H1 (cell line): ENCODE data around the gene HEATR5A.

Source experiments
- ATF3 ChIP-seq: IDR thresholded peaks from 2 replicates; pipeline ENCODE4 v1.6.1; 2011; ENCODE audit warnings: low read depth, mild to moderate bottlenecking, low read length; ENCODE audit not compliant: insufficient read depth
- CEBPB ChIP-seq: IDR thresholded peaks from 2 replicates; pipeline ENCODE4 v1.6.1; 2012; ENCODE audit warnings: low read depth, low read length
- CTCF ChIP-seq, 3 experiments: IDR thresholded peaks; 1 replicate in 2 of 3; 2 replicates in 1 of 3; pipeline versions ENCODE4 v1.5.1 to v1.6.1; 2011; ENCODE audit warnings: low read length in 3 of 3, mild to moderate bottlenecking in 3 of 3, inconsistent platforms in 2 of 3, low read depth in 1 of 3, moderate library complexity in 1 of 3; ENCODE audit not compliant: insufficient read depth in 1 of 3; ENCODE audit errors: control extremely low read depth in 1 of 3
- EP300 ChIP-seq, 2 experiments: IDR thresholded peaks; 1 replicate in 1 of 2; 2 replicates in 1 of 2; pipeline ENCODE4 v1.6.1; 2011 to 2012; ENCODE audit warnings: low read depth in 2 of 2, low read length in 2 of 2, mild to moderate bottlenecking in 2 of 2, borderline replicate concordance in 1 of 2, inconsistent platforms in 1 of 2, moderate library complexity in 1 of 2
- EZH2 ChIP-seq: fragments of 200-600 bp; sonication (generic); IDR thresholded peaks from 2 replicates; pipeline ENCODE4 v1.7.1; 2012; ENCODE audit warnings: low read depth, mild to moderate bottlenecking, moderate library complexity, low read length, inconsistent platforms; ENCODE audit not compliant: severe bottlenecking
- GTF2F1 ChIP-seq: IDR thresholded peaks from 2 replicates; pipeline ENCODE4 v1.6.1; 2012; ENCODE audit warnings: low read depth, low read length, improper control_type of control experiment, borderline replicate concordance
- JUND ChIP-seq: IDR thresholded peaks from 2 replicates; pipeline ENCODE4 v1.6.1; 2011; ENCODE audit warnings: mild to moderate bottlenecking, improper control_type of control experiment, low read length
- KDM5A ChIP-seq: fragments of 200-600 bp; IDR thresholded peaks from 2 replicates; pipeline ENCODE4 v1.7.1; 2012; ENCODE audit warnings: mild to moderate bottlenecking, low read length, inconsistent platforms, mixed read lengths
- POLR2A ChIP-seq, 2 experiments: IDR thresholded peaks; 1 replicate in 1 of 2; 2 replicates in 1 of 2; pipeline ENCODE4 v1.6.1; 2011; ENCODE audit warnings: low read depth in 2 of 2, low read length in 2 of 2, mild to moderate bottlenecking in 2 of 2; ENCODE audit errors: control extremely low read depth in 1 of 2
- RFX5 ChIP-seq: IDR thresholded peaks from 2 replicates; pipeline ENCODE4 v1.6.1; 2011; ENCODE audit warnings: low read depth, low read length, improper control_type of control experiment, borderline replicate concordance
- TCF12 ChIP-seq: IDR thresholded peaks from 2 replicates; pipeline ENCODE4 v1.6.1; 2011; ENCODE audit warnings: low read depth, mild to moderate bottlenecking, low read length
- YY1 ChIP-seq: IDR thresholded peaks from 2 replicates; pipeline ENCODE4 v1.6.1; 2011; ENCODE audit warnings: low read depth, mild to moderate bottlenecking, low read length
- TF ChIP-seq, protein P1 (sequence below): fragments of 300-600 bp; sonication (generic); IDR thresholded peaks from 2 replicates; pipeline ENCODE4 v1.7.1; 2012; ENCODE audit warnings: low read length, moderate library complexity, mild to moderate bottlenecking, inconsistent platforms; ENCODE audit not compliant: insufficient replicate concordance

DNA sequence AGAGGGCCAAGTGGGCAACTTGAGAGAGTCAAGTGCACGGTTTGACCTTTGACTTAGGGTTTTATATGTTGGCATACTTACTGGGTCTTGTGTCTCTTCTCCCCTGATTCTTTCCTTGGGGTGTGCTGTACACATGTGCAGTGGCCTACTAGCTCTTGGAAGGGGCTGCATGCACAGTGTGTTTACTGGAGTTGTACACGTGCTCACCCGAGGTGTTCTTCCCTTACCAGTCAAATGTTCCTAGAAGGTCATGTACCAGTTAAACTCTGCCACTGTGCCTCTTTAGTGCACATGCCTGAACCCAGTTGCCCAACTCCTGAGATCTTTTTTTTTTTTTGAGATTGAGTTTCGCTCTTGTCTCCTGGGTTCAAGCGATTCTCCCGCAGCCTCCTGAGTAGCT lies 46.2 kb upstream of the HEATR5A start:
- TF ChIP-seq POLR2A (IDR thresholded peaks at IDR 0.05; ENCODE audit: control extremely low read depth in 1 of 2, low read depth in 2 of 2, low read length in 2 of 2) (no peak), CEBPB (no peak), JUND (no peak), EZH2 (no peak), CTCF (IDR thresholded peaks at IDR 0.05; ENCODE audit: control extremely low read depth in 1 of 3, insufficient read depth in 1 of 3, low read depth in 1 of 3, low read length in 3 of 3) (no peak), RFX5 (no peak), TCF12 (no peak), YY1 (no peak), KDM5A (no peak), GTF2F1 (no peak), ATF3 (no peak), EP300 (IDR thresholded peaks at IDR 0.05; ENCODE audit: borderline replicate concordance in 1 of 2, low read depth in 2 of 2, low read length in 2 of 2) (no peak)
- TF ChIP-seq, protein P1, sequence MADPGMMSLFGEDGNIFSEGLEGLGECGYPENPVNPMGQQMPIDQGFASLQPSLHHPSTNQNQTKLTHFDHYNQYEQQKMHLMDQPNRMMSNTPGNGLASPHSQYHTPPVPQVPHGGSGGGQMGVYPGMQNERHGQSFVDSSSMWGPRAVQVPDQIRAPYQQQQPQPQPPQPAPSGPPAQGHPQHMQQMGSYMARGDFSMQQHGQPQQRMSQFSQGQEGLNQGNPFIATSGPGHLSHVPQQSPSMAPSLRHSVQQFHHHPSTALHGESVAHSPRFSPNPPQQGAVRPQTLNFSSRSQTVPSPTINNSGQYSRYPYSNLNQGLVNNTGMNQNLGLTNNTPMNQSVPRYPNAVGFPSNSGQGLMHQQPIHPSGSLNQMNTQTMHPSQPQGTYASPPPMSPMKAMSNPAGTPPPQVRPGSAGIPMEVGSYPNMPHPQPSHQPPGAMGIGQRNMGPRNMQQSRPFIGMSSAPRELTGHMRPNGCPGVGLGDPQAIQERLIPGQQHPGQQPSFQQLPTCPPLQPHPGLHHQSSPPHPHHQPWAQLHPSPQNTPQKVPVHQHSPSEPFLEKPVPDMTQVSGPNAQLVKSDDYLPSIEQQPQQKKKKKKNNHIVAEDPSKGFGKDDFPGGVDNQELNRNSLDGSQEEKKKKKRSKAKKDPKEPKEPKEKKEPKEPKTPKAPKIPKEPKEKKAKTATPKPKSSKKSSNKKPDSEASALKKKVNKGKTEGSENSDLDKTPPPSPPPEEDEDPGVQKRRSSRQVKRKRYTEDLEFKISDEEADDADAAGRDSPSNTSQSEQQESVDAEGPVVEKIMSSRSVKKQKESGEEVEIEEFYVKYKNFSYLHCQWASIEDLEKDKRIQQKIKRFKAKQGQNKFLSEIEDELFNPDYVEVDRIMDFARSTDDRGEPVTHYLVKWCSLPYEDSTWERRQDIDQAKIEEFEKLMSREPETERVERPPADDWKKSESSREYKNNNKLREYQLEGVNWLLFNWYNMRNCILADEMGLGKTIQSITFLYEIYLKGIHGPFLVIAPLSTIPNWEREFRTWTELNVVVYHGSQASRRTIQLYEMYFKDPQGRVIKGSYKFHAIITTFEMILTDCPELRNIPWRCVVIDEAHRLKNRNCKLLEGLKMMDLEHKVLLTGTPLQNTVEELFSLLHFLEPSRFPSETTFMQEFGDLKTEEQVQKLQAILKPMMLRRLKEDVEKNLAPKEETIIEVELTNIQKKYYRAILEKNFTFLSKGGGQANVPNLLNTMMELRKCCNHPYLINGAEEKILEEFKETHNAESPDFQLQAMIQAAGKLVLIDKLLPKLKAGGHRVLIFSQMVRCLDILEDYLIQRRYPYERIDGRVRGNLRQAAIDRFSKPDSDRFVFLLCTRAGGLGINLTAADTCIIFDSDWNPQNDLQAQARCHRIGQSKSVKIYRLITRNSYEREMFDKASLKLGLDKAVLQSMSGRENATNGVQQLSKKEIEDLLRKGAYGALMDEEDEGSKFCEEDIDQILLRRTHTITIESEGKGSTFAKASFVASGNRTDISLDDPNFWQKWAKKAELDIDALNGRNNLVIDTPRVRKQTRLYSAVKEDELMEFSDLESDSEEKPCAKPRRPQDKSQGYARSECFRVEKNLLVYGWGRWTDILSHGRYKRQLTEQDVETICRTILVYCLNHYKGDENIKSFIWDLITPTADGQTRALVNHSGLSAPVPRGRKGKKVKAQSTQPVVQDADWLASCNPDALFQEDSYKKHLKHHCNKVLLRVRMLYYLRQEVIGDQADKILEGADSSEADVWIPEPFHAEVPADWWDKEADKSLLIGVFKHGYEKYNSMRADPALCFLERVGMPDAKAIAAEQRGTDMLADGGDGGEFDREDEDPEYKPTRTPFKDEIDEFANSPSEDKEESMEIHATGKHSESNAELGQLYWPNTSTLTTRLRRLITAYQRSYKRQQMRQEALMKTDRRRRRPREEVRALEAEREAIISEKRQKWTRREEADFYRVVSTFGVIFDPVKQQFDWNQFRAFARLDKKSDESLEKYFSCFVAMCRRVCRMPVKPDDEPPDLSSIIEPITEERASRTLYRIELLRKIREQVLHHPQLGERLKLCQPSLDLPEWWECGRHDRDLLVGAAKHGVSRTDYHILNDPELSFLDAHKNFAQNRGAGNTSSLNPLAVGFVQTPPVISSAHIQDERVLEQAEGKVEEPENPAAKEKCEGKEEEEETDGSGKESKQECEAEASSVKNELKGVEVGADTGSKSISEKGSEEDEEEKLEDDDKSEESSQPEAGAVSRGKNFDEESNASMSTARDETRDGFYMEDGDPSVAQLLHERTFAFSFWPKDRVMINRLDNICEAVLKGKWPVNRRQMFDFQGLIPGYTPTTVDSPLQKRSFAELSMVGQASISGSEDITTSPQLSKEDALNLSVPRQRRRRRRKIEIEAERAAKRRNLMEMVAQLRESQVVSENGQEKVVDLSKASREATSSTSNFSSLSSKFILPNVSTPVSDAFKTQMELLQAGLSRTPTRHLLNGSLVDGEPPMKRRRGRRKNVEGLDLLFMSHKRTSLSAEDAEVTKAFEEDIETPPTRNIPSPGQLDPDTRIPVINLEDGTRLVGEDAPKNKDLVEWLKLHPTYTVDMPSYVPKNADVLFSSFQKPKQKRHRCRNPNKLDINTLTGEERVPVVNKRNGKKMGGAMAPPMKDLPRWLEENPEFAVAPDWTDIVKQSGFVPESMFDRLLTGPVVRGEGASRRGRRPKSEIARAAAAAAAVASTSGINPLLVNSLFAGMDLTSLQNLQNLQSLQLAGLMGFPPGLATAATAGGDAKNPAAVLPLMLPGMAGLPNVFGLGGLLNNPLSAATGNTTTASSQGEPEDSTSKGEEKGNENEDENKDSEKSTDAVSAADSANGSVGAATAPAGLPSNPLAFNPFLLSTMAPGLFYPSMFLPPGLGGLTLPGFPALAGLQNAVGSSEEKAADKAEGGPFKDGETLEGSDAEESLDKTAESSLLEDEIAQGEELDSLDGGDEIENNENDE, result no peak
